Fibroblast of mammary gland (primary cell): ENCODE data around the gene SLC5A2.

Experiments
- DNase-seq: peaks from one replicate; pipeline ENCODE4 v3.0.0-alpha.2; 2010; ENCODE audit warnings: low read depth
- H3K4me3 ChIP-seq: 2 replicates; pipeline ENCODE4 v1.5.1; 2011; ENCODE audit warnings: low read depth, mild to moderate bottlenecking, low read length, moderate library complexity; ENCODE audit not compliant: control insufficient read depth
- TF ChIP-seq, protein P1 (sequence below): conservative IDR thresholded peaks from 2 replicates; pipeline ENCODE4 v1.5.1; 2011; ENCODE audit warnings: low read depth, low read length, inconsistent platforms; ENCODE audit not compliant: control insufficient read depth, insufficient read depth

Gene SLC5A2

GRCh38 chr16:31489298-31489564, 6.3 kb downstream of the SLC5A2 start:
- no peak overlapping the region for H3K4me3 ChIP-seq
- TF ChIP-seq, protein P1, sequence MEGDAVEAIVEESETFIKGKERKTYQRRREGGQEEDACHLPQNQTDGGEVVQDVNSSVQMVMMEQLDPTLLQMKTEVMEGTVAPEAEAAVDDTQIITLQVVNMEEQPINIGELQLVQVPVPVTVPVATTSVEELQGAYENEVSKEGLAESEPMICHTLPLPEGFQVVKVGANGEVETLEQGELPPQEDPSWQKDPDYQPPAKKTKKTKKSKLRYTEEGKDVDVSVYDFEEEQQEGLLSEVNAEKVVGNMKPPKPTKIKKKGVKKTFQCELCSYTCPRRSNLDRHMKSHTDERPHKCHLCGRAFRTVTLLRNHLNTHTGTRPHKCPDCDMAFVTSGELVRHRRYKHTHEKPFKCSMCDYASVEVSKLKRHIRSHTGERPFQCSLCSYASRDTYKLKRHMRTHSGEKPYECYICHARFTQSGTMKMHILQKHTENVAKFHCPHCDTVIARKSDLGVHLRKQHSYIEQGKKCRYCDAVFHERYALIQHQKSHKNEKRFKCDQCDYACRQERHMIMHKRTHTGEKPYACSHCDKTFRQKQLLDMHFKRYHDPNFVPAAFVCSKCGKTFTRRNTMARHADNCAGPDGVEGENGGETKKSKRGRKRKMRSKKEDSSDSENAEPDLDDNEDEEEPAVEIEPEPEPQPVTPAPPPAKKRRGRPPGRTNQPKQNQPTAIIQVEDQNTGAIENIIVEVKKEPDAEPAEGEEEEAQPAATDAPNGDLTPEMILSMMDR: no peak
- DNase-seq: no peak

GRCh38 chr16:31489616-31490584, 7.0 kb downstream of the SLC5A2 start:
- TF ChIP-seq, protein P1: no peak
- no peak for DNase-seq
- no peak overlapping the region for H3K4me3 ChIP-seq

DNA sequence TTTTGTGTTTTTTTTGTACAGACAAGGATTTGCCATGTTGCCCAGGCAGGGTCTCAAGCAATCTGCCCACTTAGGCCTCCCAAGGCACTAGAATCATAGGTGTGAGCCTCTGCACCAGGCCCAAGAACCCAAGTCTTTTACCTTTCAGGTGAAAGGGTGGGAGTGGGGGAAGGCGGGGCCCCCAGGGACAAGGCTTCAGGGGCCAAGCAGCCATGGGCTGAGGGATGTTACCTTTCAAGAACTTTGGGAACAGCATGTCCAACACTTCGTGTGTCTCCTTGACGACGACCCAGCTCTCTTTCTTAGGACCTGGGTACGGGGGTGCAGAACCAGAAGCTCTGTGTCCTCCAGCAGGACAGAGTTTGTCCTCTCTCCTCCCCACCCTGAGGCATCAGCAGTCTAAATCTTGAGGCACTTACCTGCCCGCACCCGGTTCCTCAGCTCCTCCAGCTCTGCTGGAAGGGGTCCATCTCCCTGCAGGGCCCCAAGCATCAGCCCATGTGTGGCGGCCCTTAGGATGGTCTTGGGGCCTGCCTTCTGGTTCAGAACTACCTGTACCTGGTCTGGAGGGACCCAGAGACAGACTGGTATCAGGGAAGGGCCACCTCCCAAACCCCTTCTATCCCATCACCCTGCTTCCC, 9.0 kb downstream of the SLC5A2 start:
- no peak for DNase-seq
- TF ChIP-seq, protein P1: no peak
- H3K4me3 ChIP-seq: no peak overlapping the region

- DNase-seq: no peak
- TF ChIP-seq, protein P1: no peak
- H3K4me3 ChIP-seq: no peak overlapping the region
Observed at GRCh38 chr16:31493506-31494125, 10.7 kb downstream of the SLC5A2 start.

DNA sequence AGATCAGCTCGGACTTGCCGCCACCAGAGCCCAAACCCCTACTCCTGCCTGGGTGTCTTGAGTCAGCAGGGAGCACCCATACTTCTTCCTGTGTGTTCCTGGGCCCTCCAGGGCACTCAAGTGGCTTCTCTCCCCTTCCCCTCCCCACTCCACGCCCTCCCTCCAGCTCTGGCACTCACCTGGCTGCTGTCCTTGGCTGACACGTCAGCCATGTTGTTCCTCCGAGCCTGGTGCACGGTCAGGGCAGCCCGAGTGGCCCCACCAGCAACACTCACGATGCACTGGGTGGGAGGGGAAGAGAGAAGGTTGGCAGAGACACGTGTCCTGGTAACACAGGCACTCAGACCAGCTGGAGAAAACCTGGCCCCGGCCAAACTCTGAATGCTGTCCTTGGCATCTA, 13.7 kb downstream of the SLC5A2 start:
- TF ChIP-seq, protein P1: no peak
- DNase-seq: no peak
- no peak overlapping the region for H3K4me3 ChIP-seq

- TF ChIP-seq, protein P1: no peak
- DNase-seq: no peak
- no peak overlapping the region for H3K4me3 ChIP-seq
Observed at GRCh38 chr16:31498493-31498892, 15.6 kb downstream of the SLC5A2 start.
